GM12891 (cell line): Measurements from ENCODE around the gene CRYBA2.
A peak's percentile ranks its signal among the peaks of the same experiment; 100 is the strongest.

ENCODE experiments used
- DNase-seq: peaks from one replicate; pipeline ENCODE4 v3.0.0; 2011; ENCODE audit warnings: low spot score; ENCODE audit not compliant: insufficient read length
- FAIRE-seq: peaks from 2 replicates; lab custom pipeline; 2011; peaks lifted over from hg19 to GRCh38; lab: Jason Lieb, UNC
- PAX5 ChIP-seq: IDR thresholded peaks from 2 replicates; pipeline ENCODE4 v1.6.1; 2011; ENCODE audit warnings: low read length, moderate library complexity, mild to moderate bottlenecking; ENCODE audit not compliant: insufficient read depth, severe bottlenecking
- POLR2A ChIP-seq: IDR thresholded peaks from 2 replicates; pipeline ENCODE4 v1.6.1; 2011; ENCODE audit warnings: low read depth, low read length, control low read depth
- POLR2AphosphoS5 ChIP-seq: IDR thresholded peaks from 2 replicates; pipeline ENCODE4 v1.6.1; 2011; ENCODE audit warnings: low read depth, low read length, control low read depth
- POU2F2 ChIP-seq: IDR thresholded peaks from 2 replicates; pipeline ENCODE4 v1.6.1; 2011; ENCODE audit warnings: low read depth, mild to moderate bottlenecking, control low read depth, low read length, moderate library complexity
- SPI1 ChIP-seq: IDR thresholded peaks from 2 replicates; pipeline ENCODE4 v1.6.1; 2011; ENCODE audit warnings: low read depth, low read length, control low read depth
- TAF1 ChIP-seq: IDR thresholded peaks from 2 replicates; pipeline ENCODE4 v1.6.1; 2011; ENCODE audit warnings: low read depth, low read length, control low read depth

The CRYBA2 gene

GRCh38 chr2:218959141-218959731 is 34.0 kb downstream of the CRYBA2 start, which contains the start of gene CDK5R2:
Gene CDK5R2 (plus strand): TSS chr2:218959666. CDS start chr2:218959821, 155 bp downstream.
- TF ChIP-seq SPI1 (no peak), TAF1 (no peak), POLR2AphosphoS5 (no peak), PAX5 (no peak), POLR2A (no peak), POU2F2 (no peak)
- FAIRE-seq: peak; percentile 79

GRCh38 chr2:218958276-218958675 is 34.9 kb downstream of the CRYBA2 start:
- no peak for FAIRE-seq
- TF ChIP-seq SPI1 (no peak), TAF1 (no peak), POLR2AphosphoS5 (no peak), POLR2A (no peak), POU2F2 (no peak), PAX5 (no peak)
- DNase-seq: no peak

More at GRCh38 chr2:218959141-218959731, 34.0 kb downstream of the CRYBA2 start, which contains the start of gene CDK5R2:
- peak; percentile 98 for DNase-seq

- no peak for FAIRE-seq
Measured at GRCh38 chr2:218957671-218958070, 35.6 kb downstream of the CRYBA2 start.

GRCh38 chr2:218956039-218956438 is 37.2 kb downstream of the CRYBA2 start:
- no peak for DNase-seq
- FAIRE-seq: no peak

More at GRCh38 chr2:218957671-218958070, 35.6 kb downstream of the CRYBA2 start:
- DNase-seq: no peak
- TF ChIP-seq PAX5 (no peak), POLR2A (no peak), SPI1 (no peak), TAF1 (no peak)

GRCh38 chr2:218954541-218955300 is 38.5 kb downstream of the CRYBA2 start:
- no peak for TF ChIP-seq PAX5
- no peak for TF ChIP-seq POU2F2
- TF ChIP-seq POLR2AphosphoS5: no peak
- no peak for TF ChIP-seq POLR2A
- DNase-seq: no peak
- no peak for FAIRE-seq

More at GRCh38 chr2:218956039-218956438, 37.2 kb downstream of the CRYBA2 start:
- no peak for TF ChIP-seq POLR2A
- TF ChIP-seq TAF1: no peak
- TF ChIP-seq POU2F2: no peak
- TF ChIP-seq PAX5: no peak
- no peak for TF ChIP-seq SPI1
- no peak for TF ChIP-seq POLR2AphosphoS5

- FAIRE-seq (no peak), DNase-seq (no peak)
- TF ChIP-seq POLR2AphosphoS5 (no peak), SPI1 (no peak), PAX5 (no peak), POU2F2 (no peak), POLR2A (no peak), TAF1 (no peak)
Measured at GRCh38 chr2:218953366-218953954, 39.8 kb downstream of the CRYBA2 start.

- no peak for TF ChIP-seq POU2F2
- TF ChIP-seq POLR2A: no peak
- TF ChIP-seq PAX5: no peak
- TF ChIP-seq TAF1: no peak
- TF ChIP-seq SPI1: no peak
- TF ChIP-seq POLR2AphosphoS5: no peak
- no peak for DNase-seq
- FAIRE-seq: no peak
Measured at GRCh38 chr2:218952160-218952559, 41.1 kb downstream of the CRYBA2 start.

- FAIRE-seq (no peak), DNase-seq (no peak)
- TF ChIP-seq PAX5 (no peak), POLR2A (no peak), POLR2AphosphoS5 (no peak), POU2F2 (no peak), TAF1 (no peak), SPI1 (no peak)
Measured at GRCh38 chr2:218946621-218947020, 46.6 kb downstream of the CRYBA2 start.

- TF ChIP-seq POLR2A: no peak
- FAIRE-seq (no peak), DNase-seq (no peak)
Measured at GRCh38 chr2:218944759-218945404, 48.3 kb downstream of the CRYBA2 start.
